ENCODE data around the gene SUN2.

DNA sequence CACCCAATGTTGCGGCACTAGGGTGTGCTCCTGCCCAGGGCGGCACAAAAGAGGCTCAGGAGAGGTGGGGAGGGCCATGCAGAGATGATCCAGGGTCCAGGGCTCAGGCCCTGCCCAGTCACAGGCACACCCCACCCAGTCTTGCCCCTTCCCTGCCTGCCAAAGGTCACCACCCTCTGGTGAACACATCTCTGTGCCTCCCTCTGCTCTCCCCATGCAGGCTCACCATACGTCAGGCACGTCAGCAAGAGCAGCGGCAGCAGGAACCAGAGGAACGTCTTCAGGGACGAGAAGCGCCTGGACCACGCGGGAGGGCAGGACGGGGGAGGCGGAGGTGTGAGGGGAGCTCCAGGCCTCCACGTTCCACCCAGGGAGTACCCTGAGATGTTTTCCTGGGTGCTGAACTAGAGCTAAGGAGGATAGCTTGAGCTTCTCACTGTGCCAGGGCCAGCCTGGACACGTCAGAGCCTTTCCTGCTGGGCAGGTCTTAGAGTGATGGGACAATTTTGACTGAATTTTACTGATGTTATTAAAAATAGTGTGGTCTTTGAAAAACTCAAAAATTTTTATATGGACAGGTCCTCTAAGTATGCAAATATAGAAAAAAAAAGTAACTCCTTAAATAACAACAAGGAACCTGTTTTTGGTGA, 7.2 kb downstream of the SUN2 start:
- TF ChIP-seq, protein P1, sequence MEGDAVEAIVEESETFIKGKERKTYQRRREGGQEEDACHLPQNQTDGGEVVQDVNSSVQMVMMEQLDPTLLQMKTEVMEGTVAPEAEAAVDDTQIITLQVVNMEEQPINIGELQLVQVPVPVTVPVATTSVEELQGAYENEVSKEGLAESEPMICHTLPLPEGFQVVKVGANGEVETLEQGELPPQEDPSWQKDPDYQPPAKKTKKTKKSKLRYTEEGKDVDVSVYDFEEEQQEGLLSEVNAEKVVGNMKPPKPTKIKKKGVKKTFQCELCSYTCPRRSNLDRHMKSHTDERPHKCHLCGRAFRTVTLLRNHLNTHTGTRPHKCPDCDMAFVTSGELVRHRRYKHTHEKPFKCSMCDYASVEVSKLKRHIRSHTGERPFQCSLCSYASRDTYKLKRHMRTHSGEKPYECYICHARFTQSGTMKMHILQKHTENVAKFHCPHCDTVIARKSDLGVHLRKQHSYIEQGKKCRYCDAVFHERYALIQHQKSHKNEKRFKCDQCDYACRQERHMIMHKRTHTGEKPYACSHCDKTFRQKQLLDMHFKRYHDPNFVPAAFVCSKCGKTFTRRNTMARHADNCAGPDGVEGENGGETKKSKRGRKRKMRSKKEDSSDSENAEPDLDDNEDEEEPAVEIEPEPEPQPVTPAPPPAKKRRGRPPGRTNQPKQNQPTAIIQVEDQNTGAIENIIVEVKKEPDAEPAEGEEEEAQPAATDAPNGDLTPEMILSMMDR (conservative IDR thresholded peaks at IDR 0.05) = no peak
- TF ChIP-seq EZH2 (IDR thresholded peaks at IDR 0.05; ENCODE audit: low read depth) = no peak

Measured in PC-9 (cell line).